ENCODE measurements around the gene AKT2.

Gene AKT2

GRCh38 chr19:40266119-40266518 is 19.0 kb downstream of the AKT2 start:
- Histone ChIP-seq H3F3A (ENCODE audit: low read depth) (no peaks in the 10 kb centered on the region), H3K79me2 (ENCODE audit: insufficient read depth, low read length) (peaks cover 66% of the 10 kb centered on the region), H3K9me2 (replicated peaks; ENCODE audit: low read depth, low read length) (no peaks in the 10 kb centered on the region), H3K4me2 (ENCODE audit: low read depth, low read length, poor library complexity, severe bottlenecking) (no peak overlapping the region), H3K4me3 (ENCODE audit: low read length, poor library complexity, severe bottlenecking) (no peak overlapping the region), H3K9ac (ENCODE audit: low read depth, low read length, poor library complexity, severe bottlenecking) (no peak overlapping the region), H3K4me1 (ENCODE audit: insufficient read depth, low read length, poor library complexity, severe bottlenecking) (no peaks in the 10 kb centered on the region), H3K27me3 (ENCODE audit: insufficient read depth, low read length, poor library complexity, severe bottlenecking) (no peaks in the 10 kb centered on the region), H3K9me3 (ENCODE audit: insufficient read depth, low read depth, low read length) (no peaks in the 10 kb centered on the region), H2AFZ (ENCODE audit: low read length) (no peak overlapping the region), H4K20me1 (ENCODE audit: insufficient read depth, low read length, poor library complexity, severe bottlenecking) (peaks cover 22% of the 10 kb centered on the region), H3K36me3 (ENCODE audit: insufficient read depth, low read length) (peaks cover 36% of the 10 kb centered on the region; the same call in 1 of the 2 replicates)
- TF ChIP-seq EZH2phosphoT487 (IDR thresholded peaks at IDR 0.05; ENCODE audit: borderline replicate concordance), result no peak
- TF ChIP-seq, protein P1, sequence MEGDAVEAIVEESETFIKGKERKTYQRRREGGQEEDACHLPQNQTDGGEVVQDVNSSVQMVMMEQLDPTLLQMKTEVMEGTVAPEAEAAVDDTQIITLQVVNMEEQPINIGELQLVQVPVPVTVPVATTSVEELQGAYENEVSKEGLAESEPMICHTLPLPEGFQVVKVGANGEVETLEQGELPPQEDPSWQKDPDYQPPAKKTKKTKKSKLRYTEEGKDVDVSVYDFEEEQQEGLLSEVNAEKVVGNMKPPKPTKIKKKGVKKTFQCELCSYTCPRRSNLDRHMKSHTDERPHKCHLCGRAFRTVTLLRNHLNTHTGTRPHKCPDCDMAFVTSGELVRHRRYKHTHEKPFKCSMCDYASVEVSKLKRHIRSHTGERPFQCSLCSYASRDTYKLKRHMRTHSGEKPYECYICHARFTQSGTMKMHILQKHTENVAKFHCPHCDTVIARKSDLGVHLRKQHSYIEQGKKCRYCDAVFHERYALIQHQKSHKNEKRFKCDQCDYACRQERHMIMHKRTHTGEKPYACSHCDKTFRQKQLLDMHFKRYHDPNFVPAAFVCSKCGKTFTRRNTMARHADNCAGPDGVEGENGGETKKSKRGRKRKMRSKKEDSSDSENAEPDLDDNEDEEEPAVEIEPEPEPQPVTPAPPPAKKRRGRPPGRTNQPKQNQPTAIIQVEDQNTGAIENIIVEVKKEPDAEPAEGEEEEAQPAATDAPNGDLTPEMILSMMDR (conservative IDR thresholded peaks at IDR 0.05; ENCODE audit: low read length), result no peak

DNA sequence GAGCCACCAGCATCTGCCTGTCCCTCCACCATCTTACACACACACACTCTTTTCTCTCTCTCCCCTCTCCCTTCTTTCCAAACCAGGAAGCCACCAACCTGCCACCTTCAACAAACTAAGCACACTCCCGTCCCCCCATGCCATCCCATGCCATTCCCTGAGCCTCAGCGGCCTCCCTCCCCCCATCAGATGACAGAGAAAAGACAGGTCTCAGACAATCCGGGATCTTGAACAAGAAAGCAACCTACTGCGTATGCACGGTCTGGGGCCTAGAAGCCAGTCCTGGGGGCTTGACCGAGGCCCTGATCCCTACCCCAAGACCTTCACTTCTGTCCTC is 19.4 kb downstream of the AKT2 start:
- Histone ChIP-seq H2AFZ (ENCODE audit: low read length) (no peak overlapping the region), H3K36me3 (ENCODE audit: insufficient read depth, low read length) (peaks cover 36% of the 10 kb centered on the region; the same call in 1 of the 2 replicates), H3K4me2 (ENCODE audit: low read depth, low read length, poor library complexity, severe bottlenecking) (no peak overlapping the region), H3K9me3 (ENCODE audit: insufficient read depth, low read depth, low read length) (no peaks in the 10 kb centered on the region), H3K79me2 (ENCODE audit: insufficient read depth, low read length) (peaks cover 66% of the 10 kb centered on the region), H3K4me3 (ENCODE audit: low read length, poor library complexity, severe bottlenecking) (no peak overlapping the region), H4K20me1 (ENCODE audit: insufficient read depth, low read length, poor library complexity, severe bottlenecking) (peaks cover 23% of the 10 kb centered on the region), H3K27me3 (ENCODE audit: insufficient read depth, low read length, poor library complexity, severe bottlenecking) (no peaks in the 10 kb centered on the region), H3K9me2 (replicated peaks; ENCODE audit: low read depth, low read length) (no peaks in the 10 kb centered on the region), H3K4me1 (ENCODE audit: insufficient read depth, low read length, poor library complexity, severe bottlenecking) (no peaks in the 10 kb centered on the region), H3K9ac (ENCODE audit: low read depth, low read length, poor library complexity, severe bottlenecking) (no peak overlapping the region), H3F3A (ENCODE audit: low read depth) (no peaks in the 10 kb centered on the region)
- TF ChIP-seq EZH2phosphoT487 (IDR thresholded peaks at IDR 0.05; ENCODE audit: borderline replicate concordance), result no peak
- TF ChIP-seq, protein P1 (conservative IDR thresholded peaks at IDR 0.05; ENCODE audit: low read length), result no peak

- Histone ChIP-seq H3K9ac (ENCODE audit: low read depth, low read length, poor library complexity, severe bottlenecking) (no peak overlapping the region), H4K20me1 (ENCODE audit: insufficient read depth, low read length, poor library complexity, severe bottlenecking) (peaks cover 25% of the 10 kb centered on the region), H3K4me3 (ENCODE audit: low read length, poor library complexity, severe bottlenecking) (no peak overlapping the region), H3K27me3 (ENCODE audit: insufficient read depth, low read length, poor library complexity, severe bottlenecking) (no peaks in the 10 kb centered on the region), H3K79me2 (ENCODE audit: insufficient read depth, low read length) (peaks cover 63% of the 10 kb centered on the region), H3K9me2 (replicated peaks; ENCODE audit: low read depth, low read length) (no peaks in the 10 kb centered on the region), H3K4me1 (ENCODE audit: insufficient read depth, low read length, poor library complexity, severe bottlenecking) (no peaks in the 10 kb centered on the region), H3K4me2 (ENCODE audit: low read depth, low read length, poor library complexity, severe bottlenecking) (no peak overlapping the region), H3F3A (ENCODE audit: low read depth) (no peaks in the 10 kb centered on the region), H2AFZ (ENCODE audit: low read length) (no peak overlapping the region), H3K9me3 (ENCODE audit: insufficient read depth, low read depth, low read length) (no peaks in the 10 kb centered on the region), H3K36me3 (ENCODE audit: insufficient read depth, low read length) (peaks cover 36% of the 10 kb centered on the region; the same call in 1 of the 2 replicates)
- TF ChIP-seq, protein P1 (conservative IDR thresholded peaks at IDR 0.05; ENCODE audit: low read length), result no peak
- no peak for TF ChIP-seq EZH2phosphoT487 (IDR thresholded peaks at IDR 0.05; ENCODE audit: borderline replicate concordance)
These were observed 19.9 kb downstream of the AKT2 start for GRCh38 chr19:40265055-40265762.

Measured in Loucy (cell line).